A549 (cell line): ENCODE data around the gene SPINK14.

ENCODE experiments used
- BCL3 ChIP-seq: fragments of >200 bp; sonication (Bioruptor Twin); formaldehyde crosslinking; IDR thresholded peaks from 3 replicates; pipeline ENCODE4 v1.6.1; 2016
- BHLHE40 ChIP-seq: IDR thresholded peaks from 2 replicates; pipeline ENCODE4 v1.6.1; 2012; ENCODE audit warnings: low read depth, low read length, inconsistent platforms
- CHD2 ChIP-seq: fragments of 150-350 bp; IDR thresholded peaks from 2 replicates; pipeline ENCODE4 v1.6.1; 2014; ENCODE audit warnings: low read length; ENCODE audit not compliant: partially characterized antibody
- CTCF ChIP-seq: fragments of >200 bp; sonication (Bioruptor Twin); formaldehyde crosslinking; IDR thresholded peaks from 3 replicates; pipeline ENCODE4 v1.5.1; 2016
- EP300 ChIP-seq, 2 experiments: fragments of >200 bp; sonication (Bioruptor Twin); formaldehyde crosslinking; IDR thresholded peaks; 2 replicates in 1 of 2; 3 replicates in 1 of 2; pipeline ENCODE4 v1.6.1; 2016 to 2017
- ESRRA ChIP-seq: fragments of 150-350 bp; IDR thresholded peaks from 2 replicates; pipeline ENCODE4 v1.6.1; 2014; ENCODE audit warnings: mild to moderate bottlenecking, low read length, borderline replicate concordance
- HMGXB4 ChIP-seq: fragments of 250-450 bp; sonication (Bioruptor Pico); IDR thresholded peaks from 2 replicates; pipeline ENCODE4 v1.5.0; 2021; ENCODE audit warnings: mild to moderate bottlenecking, moderate library complexity, borderline replicate concordance
- KDM1A ChIP-seq: fragments of 200-600 bp; sonication (generic); IDR thresholded peaks from 2 replicates; pipeline ENCODE4 v1.6.1; 2016; ENCODE audit warnings: low read depth, mild to moderate bottlenecking
- MAX ChIP-seq: IDR thresholded peaks from 2 replicates; pipeline ENCODE4 v1.6.1; 2012
- MYC ChIP-seq: IDR thresholded peaks from 2 replicates; pipeline ENCODE4 v1.6.1; 2012; ENCODE audit warnings: mild to moderate bottlenecking, inconsistent platforms, low read length, improper control_type of control experiment, borderline replicate concordance
- POLR2A ChIP-seq: IDR thresholded peaks from 2 replicates; pipeline ENCODE4 v1.6.1; 2012; ENCODE audit warnings: mild to moderate bottlenecking, low read length
- SMC3 ChIP-seq: fragments of >200 bp; sonication (Bioruptor Twin); formaldehyde crosslinking; IDR thresholded peaks from 3 replicates; pipeline ENCODE4 v1.6.1; 2018; ENCODE audit warnings: inconsistent platforms
- TP53 ChIP-seq: fragments of 250-450 bp; sonication (Bioruptor Pico); IDR thresholded peaks from 2 replicates; pipeline ENCODE4 v1.5.0; 2021; ENCODE audit warnings: mild to moderate bottlenecking, moderate library complexity

- no peak for TF ChIP-seq BHLHE40
- no peak for TF ChIP-seq CTCF
- no peak for TF ChIP-seq SMC3
- no peak for TF ChIP-seq MYC
- no peak for TF ChIP-seq TP53 (CRISPR knock-in tag)
- no peak for TF ChIP-seq POLR2A
- TF ChIP-seq BCL3 = no peak
- no peak for TF ChIP-seq KDM1A
- no peak for TF ChIP-seq EP300 (IDR thresholded peaks at IDR 0.05)
- no peak for TF ChIP-seq HMGXB4 (CRISPR knock-in tag)
- TF ChIP-seq MAX = no peak
- TF ChIP-seq ESRRA = no peak
- TF ChIP-seq CHD2 = no peak
These were observed 21.9 kb upstream of the SPINK14 start for GRCh38 chr5:148146487-148146886.
